Uterus (tissue), 2 donors: ENCODE data around the gene NOL4L.

ENCODE experiments used
- POLR2A ChIP-seq, 2 donors: fragments of 450-650 bp; IDR thresholded peaks; one replicate each; pipeline ENCODE4 v1.6.1; 2016; ENCODE audit warnings: antibody characterized with exemption in 2 of 2, mild to moderate bottlenecking in 1 of 2, moderate library complexity in 1 of 2
- TF ChIP-seq, protein P1 (sequence below), 4 experiments: fragments of 200-600 bp in 2 of 4; fragments of 450-650 bp in 2 of 4; sonication (generic) in 2 of 4; IDR thresholded peaks; one replicate each; pipeline ENCODE4 v1.5.1; 2016 to 2019; ENCODE audit warnings: antibody characterized with exemption in 4 of 4, mild to moderate bottlenecking in 2 of 4, moderate library complexity in 1 of 4

DNA sequence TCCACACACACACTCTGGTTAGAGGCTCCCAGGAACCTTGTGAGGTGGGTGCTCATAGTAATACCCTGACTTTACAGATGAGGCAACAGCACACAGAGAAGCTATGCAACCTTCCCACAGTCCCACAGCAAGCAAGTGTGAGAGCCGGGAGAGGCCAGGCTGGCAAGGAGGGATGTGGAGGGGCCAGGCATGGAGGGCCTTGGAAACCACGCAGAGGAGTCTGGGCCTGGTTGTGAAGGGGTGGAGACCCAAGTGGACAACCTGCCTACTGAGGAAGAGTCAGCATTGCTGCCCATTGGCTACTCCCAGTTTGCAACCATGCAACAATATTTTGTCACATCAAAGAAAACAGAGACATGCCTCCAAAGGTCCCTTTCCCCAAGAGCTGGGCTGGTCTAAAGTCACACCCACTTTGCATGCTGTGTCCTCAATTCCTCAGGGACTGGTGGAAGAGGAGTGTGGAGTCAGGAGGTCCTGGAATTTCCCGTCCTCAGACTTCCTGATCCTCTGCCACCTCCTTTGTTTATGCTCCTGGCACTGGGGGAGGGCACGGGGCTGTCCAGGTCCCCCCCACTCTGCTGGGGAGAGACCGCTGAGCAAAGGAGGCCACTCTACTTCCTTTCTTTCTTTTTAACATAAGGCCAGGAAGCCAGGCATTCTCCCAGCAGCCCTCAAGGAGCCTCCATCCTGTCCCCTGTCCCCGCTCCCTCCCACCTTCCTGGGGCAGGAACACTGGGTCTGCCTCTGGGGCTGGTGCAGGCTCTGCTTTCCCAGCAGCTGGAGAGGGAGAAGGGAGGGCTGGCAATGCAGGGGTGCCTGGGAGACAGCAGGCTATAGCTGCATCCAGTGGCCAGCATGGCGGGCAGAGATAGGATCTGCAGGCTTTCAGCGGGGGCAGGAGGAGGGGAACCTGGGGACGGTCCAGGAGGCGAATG is 68.3 kb downstream of the NOL4L start:
- no peak for TF ChIP-seq POLR2A (IDR thresholded peaks at IDR 0.05)
- TF ChIP-seq, protein P1, sequence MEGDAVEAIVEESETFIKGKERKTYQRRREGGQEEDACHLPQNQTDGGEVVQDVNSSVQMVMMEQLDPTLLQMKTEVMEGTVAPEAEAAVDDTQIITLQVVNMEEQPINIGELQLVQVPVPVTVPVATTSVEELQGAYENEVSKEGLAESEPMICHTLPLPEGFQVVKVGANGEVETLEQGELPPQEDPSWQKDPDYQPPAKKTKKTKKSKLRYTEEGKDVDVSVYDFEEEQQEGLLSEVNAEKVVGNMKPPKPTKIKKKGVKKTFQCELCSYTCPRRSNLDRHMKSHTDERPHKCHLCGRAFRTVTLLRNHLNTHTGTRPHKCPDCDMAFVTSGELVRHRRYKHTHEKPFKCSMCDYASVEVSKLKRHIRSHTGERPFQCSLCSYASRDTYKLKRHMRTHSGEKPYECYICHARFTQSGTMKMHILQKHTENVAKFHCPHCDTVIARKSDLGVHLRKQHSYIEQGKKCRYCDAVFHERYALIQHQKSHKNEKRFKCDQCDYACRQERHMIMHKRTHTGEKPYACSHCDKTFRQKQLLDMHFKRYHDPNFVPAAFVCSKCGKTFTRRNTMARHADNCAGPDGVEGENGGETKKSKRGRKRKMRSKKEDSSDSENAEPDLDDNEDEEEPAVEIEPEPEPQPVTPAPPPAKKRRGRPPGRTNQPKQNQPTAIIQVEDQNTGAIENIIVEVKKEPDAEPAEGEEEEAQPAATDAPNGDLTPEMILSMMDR (IDR thresholded peaks at IDR 0.05): no peak
